Sciatic nerve (tissue), 2 donors: Measurements from ENCODE around the gene KRT77. TPM values are rescaled to one million over a fixed set of nuclear protein-coding genes. Genes with fewer than 3 reads are reported as not detected.

Experiments used
- ATAC-seq: fragments of 200-7000 bp; cut with Tn5 transposase; one replicate; pipeline ENCODE4 v1.9.1; 2020; ENCODE audit warnings: mild to moderate bottlenecking, moderate library complexity
- DNase-seq: peaks from one replicate; pipeline ENCODE4 v3.0.0-alpha.2; 2020; ENCODE audit warnings: low spot score
- intact Hi-C: fragments of 100-400 bp; cut with DNase I; formaldehyde crosslinking; loops from one replicate; pipeline ENCODE4 v1.14.2; 2022
- total RNA-seq: library from RNA; stranded (reverse); fragmentation: NEBNext Ultra II Directional; extraction: Animal tissue kit (Norgen Biotek cat#: 25700); gene quantifications from one replicate; pipeline ENCODE4 v1.2.1, GENCODE V29; 2021
- donor health status: DM: no; HTN: no; CAD: no.
- donor health status: DM: no; HTN: no; CAD: no.

KRT77 gene
- total RNA-seq, 1 donor from 2014 or later = not detected

DNA sequence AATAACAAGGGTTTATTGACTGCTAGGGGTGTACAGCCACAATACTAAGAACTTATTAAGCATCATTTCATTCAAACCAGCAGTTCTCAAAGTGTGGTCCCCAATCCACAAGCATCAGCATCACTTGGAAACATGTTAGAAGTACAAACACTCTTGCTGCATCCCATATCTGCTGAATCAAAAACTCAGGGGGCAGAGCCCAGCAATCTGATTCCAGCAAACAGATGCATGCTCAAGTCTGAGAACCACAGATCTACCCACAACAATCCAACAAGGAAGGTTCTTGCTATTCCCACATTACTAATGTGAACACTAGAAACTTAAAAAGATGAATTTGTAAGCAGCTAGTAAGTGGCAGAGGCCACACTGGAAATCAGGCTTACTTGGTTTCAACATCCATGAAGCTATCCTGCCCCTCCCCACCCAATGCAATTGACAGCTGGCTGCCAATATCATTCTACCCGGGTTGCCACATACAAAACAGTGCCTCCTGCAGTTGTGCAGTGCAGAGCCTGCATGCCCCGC lies 6.2 kb downstream of the KRT77 start:
- DNase-seq (no peak), ATAC-seq (no peak)
- intact Hi-C loops = no loop called here

DNA sequence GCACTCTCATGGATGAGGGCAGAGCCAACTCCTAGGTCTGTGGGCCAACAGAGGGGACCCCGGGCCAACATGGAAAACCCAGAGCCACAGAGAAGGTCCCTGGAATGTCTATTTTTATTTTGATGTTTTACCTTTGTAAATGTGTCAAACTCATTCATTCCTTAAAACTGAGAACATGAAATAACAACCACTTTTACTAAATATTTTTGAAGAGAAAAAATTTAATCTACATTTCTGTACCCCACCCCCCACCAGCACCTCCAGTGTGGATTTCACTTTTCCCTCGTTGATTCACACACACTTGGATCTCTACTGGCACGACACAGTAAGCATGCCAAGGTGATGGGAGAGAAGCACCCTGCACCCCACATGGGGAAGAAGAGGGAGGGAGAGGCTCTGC lies 6.7 kb downstream of the KRT77 start:
- intact Hi-C loops = no loop called here
- ATAC-seq (no peak), DNase-seq (no peak)

DNA sequence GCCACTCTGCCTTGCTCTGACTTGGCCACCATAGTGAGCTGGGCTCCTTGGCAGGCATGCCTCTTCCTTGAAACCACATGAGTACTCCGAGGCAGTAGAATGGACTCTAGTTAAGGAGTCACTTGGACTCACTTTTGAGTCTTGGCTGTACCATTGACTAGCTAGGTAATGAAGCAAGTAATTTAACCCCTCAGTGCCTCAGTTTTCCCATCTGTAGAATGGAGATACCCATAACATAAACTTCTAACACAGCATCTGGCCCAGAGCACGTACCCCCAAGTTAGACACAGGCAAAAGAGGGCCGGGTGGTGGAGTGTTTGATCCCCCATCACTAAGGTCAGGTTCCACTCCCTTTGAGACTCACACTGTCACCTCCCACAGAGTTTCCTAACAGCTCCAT lies 8.3 kb downstream of the KRT77 start:
- intact Hi-C loops = no loop called here
- ATAC-seq (no peak), DNase-seq (no peak)

DNA sequence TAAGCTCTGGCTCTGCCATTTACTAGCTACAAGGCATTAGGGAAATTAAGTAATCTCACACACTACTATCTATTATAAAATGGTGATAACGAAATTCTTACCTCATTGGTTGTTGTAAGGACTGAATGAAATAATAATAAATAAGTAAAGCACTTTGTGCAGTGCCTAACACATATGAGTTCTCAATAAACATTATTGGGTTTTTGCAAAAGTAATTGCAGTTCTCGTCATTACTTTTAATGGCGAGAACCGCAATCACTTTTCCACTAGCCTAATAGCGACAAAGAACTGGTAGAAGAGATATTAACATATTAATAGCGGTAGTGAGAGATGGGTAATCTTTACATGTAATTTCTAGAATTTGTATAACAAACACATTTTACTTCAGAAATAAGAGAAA lies 9.2 kb downstream of the KRT77 start:
- intact Hi-C loops = no loop called here
- DNase-seq (no peak), ATAC-seq (no peak)

DNA sequence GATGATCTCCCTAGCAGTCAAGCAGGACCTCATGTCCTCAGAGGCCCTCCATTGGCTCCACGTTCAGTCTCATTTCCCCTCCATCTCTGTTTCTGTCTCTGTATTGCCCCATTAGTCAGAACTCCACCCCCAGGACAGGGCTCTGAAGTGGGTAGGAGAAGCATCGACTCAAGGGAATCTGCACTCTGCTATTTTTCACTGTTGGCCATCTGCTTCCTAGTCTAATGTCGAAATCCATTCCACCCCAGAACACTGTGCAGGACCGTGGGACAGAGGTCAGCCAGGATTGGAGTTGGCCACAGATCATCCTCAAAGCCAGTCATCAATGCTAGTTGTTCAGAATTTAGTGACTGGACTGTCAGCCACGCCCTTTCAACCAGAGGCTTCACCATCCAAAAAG lies 10.1 kb downstream of the KRT77 start:
- DNase-seq (no peak), ATAC-seq (no peak)
- intact Hi-C loops = no loop called here

DNA sequence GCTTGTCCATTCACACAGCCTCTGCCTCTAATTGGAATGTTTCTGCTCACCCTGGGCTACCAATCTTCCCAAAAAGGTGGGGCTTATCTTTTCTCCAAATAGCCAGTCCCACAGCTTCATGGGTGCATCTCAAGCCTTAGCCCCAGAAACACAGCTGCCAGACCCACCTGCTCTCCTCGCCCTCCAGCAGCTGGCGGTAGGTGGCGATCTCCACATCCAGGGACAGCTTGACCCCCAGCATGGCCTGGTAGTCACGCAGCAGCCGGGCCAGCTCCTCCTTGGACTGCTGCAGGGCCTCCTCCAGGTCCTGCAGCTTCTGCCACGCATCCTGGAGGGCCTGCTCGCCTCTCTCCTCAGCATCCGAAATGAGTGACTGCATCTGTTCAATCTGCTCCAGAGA lies 11.1 kb downstream of the KRT77 start:
- no peak for ATAC-seq
- DNase-seq = no peak
- intact Hi-C loops = no loop called here

DNA sequence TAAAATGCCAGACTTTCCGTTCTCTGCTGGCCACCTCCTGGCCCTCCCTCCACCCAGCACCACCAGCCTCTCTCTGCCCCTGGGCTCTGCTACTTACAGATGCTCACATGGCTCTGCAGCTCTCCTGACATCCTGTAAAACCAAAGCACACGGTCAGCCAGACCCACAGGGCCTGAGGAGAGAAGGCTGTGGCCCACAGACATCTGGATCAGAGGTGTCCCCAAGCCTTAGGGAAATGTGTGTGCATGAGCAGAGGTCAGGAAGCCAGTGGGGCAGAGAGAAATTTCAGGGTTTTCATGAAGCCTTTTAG lies 11.5 kb downstream of the KRT77 start:
- ATAC-seq (no peak), DNase-seq (no peak)
- intact Hi-C loops = no loop called here

DNA sequence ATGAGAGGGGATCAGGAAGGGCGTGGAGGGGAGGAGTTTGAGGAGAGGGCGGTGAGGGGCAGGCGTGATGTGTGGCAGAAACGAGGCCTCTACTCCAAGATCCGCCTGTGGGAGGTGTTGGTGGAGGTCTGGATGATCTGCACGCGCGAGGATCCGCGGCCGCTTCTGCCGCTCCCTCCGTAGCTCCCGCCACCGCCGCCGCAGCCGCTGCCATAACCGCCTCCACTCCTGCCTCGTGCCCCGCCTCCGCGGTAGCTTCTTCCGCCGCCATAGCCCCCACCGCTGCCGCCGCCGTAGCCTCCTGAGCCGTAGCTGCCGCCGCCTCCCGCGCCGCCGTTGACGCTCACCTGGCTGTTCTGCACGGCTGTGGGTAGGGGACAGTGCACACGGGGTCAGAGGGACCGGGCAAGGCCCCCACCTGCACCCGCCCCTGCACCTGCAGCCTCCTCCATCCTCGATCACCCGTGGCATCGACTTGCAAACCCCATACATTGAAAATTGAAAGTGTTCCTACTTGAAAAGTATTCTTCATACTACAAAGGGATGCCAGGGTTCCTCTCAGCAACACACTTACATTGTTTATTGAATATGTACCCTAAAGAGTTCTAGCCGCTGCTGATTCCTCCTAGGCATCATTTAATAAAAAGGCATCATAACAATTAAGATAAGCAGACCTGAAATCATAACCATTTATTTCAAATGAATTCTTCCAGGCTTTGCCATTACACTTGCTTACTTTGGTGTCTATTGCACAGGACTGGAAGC lies 12.1 kb downstream of the KRT77 start:
- ATAC-seq (peak; percentile 10), DNase-seq (no peak)
- intact Hi-C loops = no loop called here

DNA sequence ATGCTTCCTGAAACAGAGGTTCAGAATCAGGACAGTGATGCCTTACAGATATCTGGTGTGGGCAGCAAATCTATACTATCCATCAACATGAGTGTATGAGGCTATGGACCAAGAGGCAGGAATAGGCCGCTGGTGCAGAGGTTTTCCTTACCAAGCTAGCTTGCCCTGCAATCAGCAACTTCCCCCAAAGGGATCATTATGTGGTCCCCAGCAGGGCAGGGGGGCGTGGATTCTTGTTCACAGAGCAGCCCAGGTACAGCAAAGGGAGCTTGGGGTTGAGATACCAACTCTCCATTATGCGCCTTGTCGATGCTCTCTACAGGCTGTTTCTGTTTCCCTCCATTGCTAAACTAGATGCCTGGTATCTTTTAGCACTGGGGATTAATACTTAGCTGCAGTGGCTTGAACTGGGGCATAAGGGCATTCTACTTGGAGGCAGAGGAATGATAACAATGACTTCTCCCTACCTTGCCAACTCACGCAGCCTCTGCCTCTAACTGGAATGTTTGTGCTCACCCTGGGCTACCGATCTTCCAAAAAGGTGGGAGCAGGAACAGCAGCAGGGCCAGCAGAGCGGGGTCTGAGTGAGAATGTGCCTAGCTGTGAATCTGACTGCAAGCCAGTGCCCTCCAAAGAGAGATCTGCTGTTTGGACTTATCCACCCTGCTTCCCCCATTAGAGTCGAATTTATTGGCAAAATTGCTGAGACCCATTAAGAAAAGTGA lies 12.8 kb downstream of the KRT77 start:
- ATAC-seq = no peak
- DNase-seq = no peak
- intact Hi-C loops = no loop called here

DNA sequence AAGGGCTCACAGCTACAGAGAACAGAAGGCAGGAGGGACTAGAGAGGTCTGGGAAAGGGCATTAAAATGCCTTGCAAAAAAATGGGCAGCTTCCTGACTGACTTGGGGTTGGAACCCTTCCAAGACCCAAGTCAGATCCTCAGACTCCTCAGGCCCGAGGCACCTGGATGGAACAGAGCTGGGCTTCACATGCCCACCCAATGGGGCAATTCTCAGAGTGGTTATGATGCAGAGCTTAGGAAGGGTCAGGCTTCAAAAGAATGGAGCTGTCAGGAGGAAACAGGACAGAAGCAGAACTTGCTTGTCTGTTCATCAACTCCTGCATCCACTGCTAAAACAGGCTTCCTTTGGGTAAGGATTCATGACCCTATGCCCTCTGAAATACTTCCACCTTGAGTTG lies 13.4 kb downstream of the KRT77 start:
- intact Hi-C loops = no loop called here
- no peak for DNase-seq
- no peak for ATAC-seq

DNA sequence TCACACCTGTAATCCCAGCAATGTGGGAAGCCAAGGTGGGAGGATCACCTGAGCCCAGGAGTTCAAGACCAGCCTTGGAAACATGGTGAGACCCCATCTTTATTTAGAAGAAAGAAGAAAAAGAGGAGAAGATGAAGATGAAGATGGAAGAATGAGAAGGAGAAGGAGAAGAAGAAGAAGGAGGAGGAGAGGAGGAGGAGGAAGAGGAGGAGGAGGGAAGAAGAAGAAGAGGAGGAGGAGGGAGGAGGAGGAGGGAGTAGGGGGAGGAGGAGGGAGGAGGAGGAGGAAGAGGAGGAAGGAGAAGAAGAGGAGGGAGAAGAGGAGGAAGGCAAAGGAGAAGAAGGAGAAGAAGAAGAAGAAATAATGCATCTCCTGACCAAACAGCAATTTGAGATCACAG lies 14.1 kb downstream of the KRT77 start:
- no peak for ATAC-seq
- DNase-seq = no peak
- intact Hi-C loops = no loop called here

DNA sequence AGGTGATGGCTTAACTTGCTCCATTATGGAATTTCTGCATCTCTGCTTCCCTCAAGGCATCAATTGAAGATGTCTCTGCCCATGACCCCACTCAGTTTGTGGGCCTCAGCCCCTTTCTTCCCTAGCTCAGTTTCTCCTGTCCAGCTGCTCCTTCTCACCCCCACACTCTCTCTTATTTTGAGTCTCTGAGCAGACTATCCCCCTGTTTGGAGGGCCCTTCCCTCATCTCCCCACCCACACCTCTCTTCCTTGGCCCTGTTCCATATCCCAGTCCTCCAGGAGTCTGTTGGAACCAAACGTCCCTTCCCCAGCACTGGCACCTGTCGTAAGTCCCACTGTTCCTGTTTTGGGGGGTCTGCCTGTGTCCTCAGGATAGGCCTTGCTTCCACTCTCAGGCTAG lies 14.8 kb downstream of the KRT77 start:
- DNase-seq = no peak
- ATAC-seq = no peak
- intact Hi-C loops = no loop called here

DNA sequence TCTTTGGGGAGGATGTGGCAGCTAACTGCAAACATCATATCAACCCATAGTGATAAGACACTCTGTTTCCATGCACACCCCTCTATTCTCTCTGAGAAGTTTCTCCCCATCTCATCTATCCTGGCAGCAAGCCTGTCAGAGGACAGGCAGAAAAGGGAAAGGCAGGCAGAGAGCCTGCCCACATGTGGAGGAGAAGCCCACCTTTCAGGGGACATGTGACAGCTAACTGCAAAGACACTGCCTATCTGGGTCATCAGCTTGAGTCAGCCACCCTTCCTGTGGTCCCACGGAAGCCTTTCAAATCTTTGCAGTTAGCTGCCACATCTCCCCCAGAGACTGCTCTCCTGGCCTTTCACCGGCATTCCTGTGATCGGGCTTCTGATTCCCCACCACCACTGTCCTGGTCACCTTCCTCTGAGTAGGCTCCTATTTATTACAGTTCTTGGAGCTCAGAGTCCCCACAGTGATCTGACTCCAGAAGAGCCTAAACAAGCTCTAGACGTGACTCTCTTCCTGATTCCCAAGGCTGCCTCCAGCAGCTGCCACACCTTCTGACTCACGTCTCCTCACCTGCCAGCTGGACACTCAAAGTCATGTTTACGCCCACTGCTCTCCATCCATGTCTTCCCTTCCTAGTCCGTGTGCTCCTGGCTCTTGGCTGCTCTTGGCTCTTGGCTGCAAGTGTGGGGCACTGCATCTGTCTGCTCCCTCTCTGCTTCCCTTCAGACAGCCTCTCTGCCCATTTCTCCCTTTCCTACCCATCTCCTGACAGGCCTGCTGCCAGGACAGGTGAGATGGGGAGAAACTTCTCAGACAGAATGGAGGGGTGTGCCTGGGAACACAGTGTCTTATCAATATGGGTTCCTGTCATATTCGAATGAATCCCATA lies 15.6 kb downstream of the KRT77 start:
- DNase-seq (no peak), ATAC-seq (no peak)
- intact Hi-C loops = no loop called here

DNA sequence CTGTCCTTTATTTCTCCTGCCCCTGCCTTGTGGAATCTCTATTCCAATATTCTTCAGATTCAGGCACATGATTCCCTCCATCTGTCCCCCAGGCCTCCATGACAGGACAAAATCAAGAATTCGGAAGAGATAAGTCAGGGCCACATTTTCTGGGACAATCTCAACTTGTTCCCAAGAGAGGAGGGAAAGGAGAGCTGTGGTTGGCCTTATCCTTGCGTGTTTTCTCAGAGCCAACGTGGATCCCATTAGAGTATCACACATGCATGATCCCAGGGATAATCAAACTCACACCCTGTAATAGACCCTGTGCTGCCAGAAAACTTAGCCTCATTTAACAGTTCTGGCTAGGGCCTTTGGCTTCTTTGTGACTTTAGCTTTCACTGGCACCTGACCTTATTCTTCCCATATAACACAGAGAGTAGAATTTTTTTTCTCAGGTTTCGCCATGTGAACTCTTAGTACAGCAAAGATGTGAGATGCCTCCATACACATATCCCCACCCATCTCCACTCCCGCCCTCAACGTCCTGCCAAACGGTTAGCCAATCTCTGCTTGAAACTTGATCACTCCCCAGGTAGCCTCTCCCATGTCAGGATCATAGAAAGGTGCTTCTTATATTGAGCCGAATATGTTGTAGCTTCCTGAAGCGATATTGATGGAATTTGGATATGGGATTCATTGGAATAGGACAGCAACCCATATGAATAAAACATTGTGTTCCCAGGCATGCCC lies 16.4 kb downstream of the KRT77 start:
- no peak for DNase-seq
- no peak for ATAC-seq
- intact Hi-C loops = no loop called here

DNA sequence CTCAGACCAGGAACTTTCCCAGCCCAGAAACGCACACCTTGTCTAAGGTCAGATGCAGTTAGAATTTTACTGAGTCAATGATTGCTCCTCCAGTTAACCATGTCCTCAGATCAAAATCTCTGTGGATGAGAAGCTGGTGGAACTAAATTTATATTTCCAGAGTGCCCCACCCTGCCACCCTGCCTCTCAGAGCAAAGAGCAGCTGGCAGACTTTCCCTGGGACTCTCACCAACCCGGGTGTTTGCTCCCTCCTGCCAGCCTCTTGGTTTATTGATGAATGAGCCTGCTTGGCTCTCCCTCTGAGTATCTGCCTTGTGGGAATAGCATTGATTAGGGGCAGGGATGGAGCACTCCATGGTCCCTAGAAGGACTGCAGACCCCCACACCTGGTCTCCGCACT lies 17.3 kb downstream of the KRT77 start:
- ATAC-seq (no peak), DNase-seq (no peak)
- intact Hi-C loops = no loop called here

DNA sequence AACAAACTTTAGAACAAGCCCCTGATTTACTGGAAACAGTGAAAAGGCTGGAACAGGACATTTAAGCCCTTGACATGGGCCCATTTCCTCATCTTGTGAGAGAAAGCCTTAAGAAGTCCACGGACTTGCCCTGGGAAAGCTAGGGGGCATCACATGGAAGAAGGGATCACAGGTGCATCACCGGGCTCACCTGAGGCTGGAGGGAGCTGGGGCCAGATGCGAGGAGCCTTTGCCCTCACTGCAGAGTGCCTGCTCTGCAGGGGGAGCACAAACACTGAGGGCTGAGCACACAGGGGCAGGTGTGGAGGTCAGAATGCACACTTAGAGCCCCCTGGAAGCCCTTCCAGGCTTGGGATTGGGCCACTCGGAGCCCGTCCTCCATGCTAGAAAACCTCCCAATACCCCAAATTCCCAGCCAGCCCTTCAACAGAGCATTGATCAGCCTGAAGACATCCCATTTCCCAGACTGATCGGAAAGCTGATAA lies 17.9 kb downstream of the KRT77 start:
- DNase-seq = no peak
- intact Hi-C loops = no loop called here
- ATAC-seq = no peak

DNA sequence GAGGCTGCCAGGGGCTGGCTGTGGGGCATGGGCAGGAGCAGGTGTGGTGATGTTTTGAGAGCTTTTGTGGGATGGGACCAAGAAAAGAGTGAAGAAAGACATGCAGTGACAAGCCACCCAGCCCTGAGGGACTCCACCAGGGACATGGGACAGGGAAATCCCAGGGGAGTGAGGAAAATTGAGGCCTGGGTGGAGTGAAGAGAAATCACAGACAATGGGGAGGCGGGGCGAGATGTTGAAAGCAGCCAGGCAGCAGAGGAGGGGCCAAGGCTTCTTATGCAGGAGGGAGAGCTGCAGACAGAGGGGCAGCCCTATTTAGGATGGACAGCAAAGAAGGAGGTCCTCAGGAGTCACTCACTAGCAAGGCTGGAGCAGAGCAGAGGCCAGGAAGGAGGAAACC lies 18.9 kb downstream of the KRT77 start:
- ATAC-seq = no peak
- intact Hi-C loops = no loop called here
- no peak for DNase-seq

DNA sequence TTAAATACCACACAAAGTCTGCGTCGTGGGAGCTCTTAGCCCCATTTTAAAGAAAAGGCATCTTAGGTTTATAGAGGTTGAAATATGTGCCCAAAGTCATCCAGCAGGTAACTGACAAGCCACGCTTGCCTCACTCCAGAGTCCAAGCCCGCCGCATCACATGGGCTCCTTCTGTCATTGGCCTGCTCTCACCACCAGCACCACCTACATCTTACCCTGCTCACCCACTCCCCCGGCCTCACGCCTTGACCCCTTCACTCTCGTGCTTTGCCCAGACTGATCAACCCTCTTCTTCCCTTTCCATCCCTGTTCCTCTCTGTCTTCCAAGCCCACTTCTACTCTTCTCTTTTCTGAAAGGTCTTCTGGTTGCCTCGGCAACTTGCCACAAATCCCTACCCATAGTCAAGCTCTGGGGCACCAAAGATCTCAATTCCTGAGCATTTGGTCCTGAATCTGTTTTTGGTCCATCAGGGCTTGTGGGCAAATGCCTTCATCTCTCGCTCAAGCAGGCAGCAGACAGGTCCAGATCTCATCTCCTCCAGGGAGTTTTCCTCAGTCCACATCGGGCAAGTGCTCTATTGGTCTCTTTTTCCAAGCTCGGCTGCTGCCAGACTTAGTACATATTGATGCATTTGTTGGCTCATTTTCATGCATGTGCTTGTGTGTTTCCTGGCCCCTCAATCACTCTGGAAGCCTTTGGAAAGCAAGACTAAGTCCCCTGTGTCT lies 19.6 kb downstream of the KRT77 start:
- intact Hi-C loops = no loop called here
- DNase-seq (no peak), ATAC-seq (no peak)
